ENCODE measurements around the gene ZFAND3. TPM values are rescaled to one million over a fixed set of nuclear protein-coding genes. Genes with fewer than 3 reads are reported as not detected.

The ZFAND3 gene
- total and polyA plus RNA-seq, 10 of the 15 experiments (the other 5 are each of a cell fraction or from before 2014, with no cell fraction given): 0.90 to 34.4 (median 16.3) TPM

GRCh38 chr6:37809197-37809543 lies 10.4 kb upstream of the ZFAND3 start:
- H3K4me2 ChIP-seq (ENCODE audit: control insufficient read depth, insufficient read depth): no peak overlapping the region
- CTCF ChIA-PET: interaction anchor here (0.6 kb wide), 1 partner anchor 8 kb away, joined by 4 read pairs; no protein-coding TSS in a partner anchor
- no peak overlapping the region for H2AFZ ChIP-seq (ENCODE audit: control insufficient read depth, low read depth, low read length)
- POLR2A ChIA-PET: interaction anchor here (0.5 to 1.9 kb wide), 2 partner anchors 10 to 50 kb away, joined by 3 to 6 read pairs; partner anchors contain the start of gene ZFAND3
- RAD21 ChIA-PET (ENCODE audit: unreplicated experiment): no interaction called here
- DNase-seq (ENCODE audit: low read depth, low spot score) (no peak), ATAC-seq (no peak), FAIRE-seq (no peak)
- H3K4me3 ChIP-seq: no peak overlapping the region
- no peaks in the 10 kb centered on the region for H4K20me1 ChIP-seq (ENCODE audit: control insufficient read depth, insufficient read depth)
- no peaks in the 10 kb centered on the region for H3K36me3 ChIP-seq (ENCODE audit: control insufficient read depth in 2 of 2, insufficient read depth in 2 of 2, low read length in 1 of 2)
- no peaks in the 10 kb centered on the region; the same call in 1 of the 3 replicates for H3K9me3 ChIP-seq (replicated peaks; ENCODE audit: control insufficient read depth, insufficient read depth, low read length)
- TF ChIP-seq BCL3 (IDR thresholded peaks at IDR 0.05; ENCODE audit: borderline replicate concordance, insufficient read depth, low read depth, low read length, poor library complexity, severe bottlenecking) (no peak), TARDBP (IDR thresholded peaks at IDR 0.05; ENCODE audit: borderline replicate concordance) (no peak), RFX5 (IDR thresholded peaks at IDR 0.05; ENCODE audit: low read depth, low read length) (no peak)
- H3K4me1 ChIP-seq (ENCODE audit: control insufficient read depth, insufficient read depth, low read length): no peaks in the 10 kb centered on the region
- BruUV-seq (replicated peaks): no TSS peak
- no peak overlapping the region for H3K9ac ChIP-seq (ENCODE audit: control insufficient read depth, insufficient read depth, low read length)
- intact Hi-C loops (cut with micrococcal nuclease; ENCODE audit: unreplicated experiment): no loop called here
- H3K27ac ChIP-seq (ENCODE audit: control insufficient read depth, insufficient read depth): no peak overlapping the region
- no peaks in the 10 kb centered on the region for H3K27me3 ChIP-seq (replicated peaks in 1 of 2; ENCODE audit: control insufficient read depth in 2 of 2, insufficient read depth in 2 of 2, low read length in 1 of 2)
- no peaks in the 10 kb centered on the region for H3K79me2 ChIP-seq (ENCODE audit: control insufficient read depth, insufficient read depth, low read length)
- SMC1A ChIA-PET (ENCODE audit: uncharacterized antibody, unreplicated experiment): no interaction called here
- WGBS (ENCODE audit: insufficient coverage, insufficient replicate concordance, low lambda C conversion rate, missing lambda C conversion rate): 93% methylated on average over 3 of the region's 3 CpGs
- in situ Hi-C loops (cut with MboI): no loop called here

GRCh38 chr6:37812841-37813240 lies 6.7 kb upstream of the ZFAND3 start:
- peaks cover 4% of the 10 kb centered on the region for H3K4me1 ChIP-seq (ENCODE audit: control insufficient read depth, insufficient read depth, low read length)
- in situ Hi-C loops (cut with MboI): no loop called here
- POLR2A ChIA-PET: interaction anchor here (0.5 kb wide), 1 partner anchor 164 kb away, joined by 5 read pairs; no protein-coding TSS in a partner anchor
- TF ChIP-seq MTA2 (IDR thresholded peaks at IDR 0.05; ENCODE audit: low read depth) (no peak), ZNF207 (IDR thresholded peaks at IDR 0.05; ENCODE audit: borderline replicate concordance) (no peak), BCL3 (IDR thresholded peaks at IDR 0.05; ENCODE audit: borderline replicate concordance, insufficient read depth, low read depth, low read length, poor library complexity, severe bottlenecking) (no peak), PAX5 (IDR thresholded peaks at IDR 0.05; ENCODE audit: borderline replicate concordance, low read depth, low read length) (no peak), JUND (IDR thresholded peaks at IDR 0.05; ENCODE audit: low read depth, low read length) (no peak), SIN3A (IDR thresholded peaks at IDR 0.05; ENCODE audit: low read depth, low read length) (no peak), POLR2A (IDR thresholded peaks at IDR 0.05; ENCODE audit: low read depth, low read length) (no peak), ATF3 (IDR thresholded peaks at IDR 0.05; ENCODE audit: borderline replicate concordance, extremely low read depth, low read depth, low read length) (no peak), NR2C1 (IDR thresholded peaks at IDR 0.05) (no peak), NKRF (conservative IDR thresholded peaks at IDR 0.05) (no peak), NFYA (IDR thresholded peaks at IDR 0.05; ENCODE audit: borderline replicate concordance, low read depth, low read length) (no peak)

More at GRCh38 chr6:37812841-37813240, 6.7 kb upstream of the ZFAND3 start:
- no peak overlapping the region for H3K4me3 ChIP-seq
- no peak for ATAC-seq
- ChIA-PET SMC1A (ENCODE audit: uncharacterized antibody, unreplicated experiment) (no interaction called here), CTCF (interaction anchor here (0.6 to 1.2 kb wide), 4 partner anchors 14 to 1613 kb away, joined by 3 to 4 read pairs (median 4); no protein-coding TSS in a partner anchor), RAD21 (ENCODE audit: unreplicated experiment) (interaction anchor here (1.6 kb wide), 1 partner anchor 15 kb away, joined by 5 read pairs; no protein-coding TSS in a partner anchor)
- H4K20me1 ChIP-seq (ENCODE audit: control insufficient read depth, insufficient read depth): no peaks in the 10 kb centered on the region
- intact Hi-C loops (cut with micrococcal nuclease; ENCODE audit: unreplicated experiment): no loop called here
- no peak overlapping the region for H3K4me2 ChIP-seq (ENCODE audit: control insufficient read depth, insufficient read depth)
- H3K9me3 ChIP-seq (replicated peaks; ENCODE audit: control insufficient read depth, insufficient read depth, low read length): no peaks in the 10 kb centered on the region; the same call in 1 of the 3 replicates
- no peaks in the 10 kb centered on the region for H3K27me3 ChIP-seq (replicated peaks in 1 of 2; ENCODE audit: control insufficient read depth in 2 of 2, insufficient read depth in 2 of 2, low read length in 1 of 2)
- no TSS peak for BruUV-seq (replicated peaks)
- no peaks in the 10 kb centered on the region for H3K36me3 ChIP-seq (ENCODE audit: control insufficient read depth in 2 of 2, insufficient read depth in 2 of 2, low read length in 1 of 2)
- no peak overlapping the region for H2AFZ ChIP-seq (ENCODE audit: control insufficient read depth, low read depth, low read length)
- whole genome bisulfite sequencing (ENCODE audit: insufficient coverage, insufficient replicate concordance, low lambda C conversion rate, missing lambda C conversion rate): 0% methylated on average over 1 of the region's 1 CpG
- no peak overlapping the region for H3K9ac ChIP-seq (ENCODE audit: control insufficient read depth, insufficient read depth, low read length)
- no peaks in the 10 kb centered on the region for H3K79me2 ChIP-seq (ENCODE audit: control insufficient read depth, insufficient read depth, low read length)
- H3K27ac ChIP-seq (ENCODE audit: control insufficient read depth, insufficient read depth): no peak overlapping the region
- no peak for FAIRE-seq
- no peak for DNase-seq (ENCODE audit: low read depth, low spot score)
